ENCODE data around the gene LRCH4.
A peak's percentile ranks its signal among the peaks of the same experiment; 100 is the strongest.

LRCH4 gene

DNA sequence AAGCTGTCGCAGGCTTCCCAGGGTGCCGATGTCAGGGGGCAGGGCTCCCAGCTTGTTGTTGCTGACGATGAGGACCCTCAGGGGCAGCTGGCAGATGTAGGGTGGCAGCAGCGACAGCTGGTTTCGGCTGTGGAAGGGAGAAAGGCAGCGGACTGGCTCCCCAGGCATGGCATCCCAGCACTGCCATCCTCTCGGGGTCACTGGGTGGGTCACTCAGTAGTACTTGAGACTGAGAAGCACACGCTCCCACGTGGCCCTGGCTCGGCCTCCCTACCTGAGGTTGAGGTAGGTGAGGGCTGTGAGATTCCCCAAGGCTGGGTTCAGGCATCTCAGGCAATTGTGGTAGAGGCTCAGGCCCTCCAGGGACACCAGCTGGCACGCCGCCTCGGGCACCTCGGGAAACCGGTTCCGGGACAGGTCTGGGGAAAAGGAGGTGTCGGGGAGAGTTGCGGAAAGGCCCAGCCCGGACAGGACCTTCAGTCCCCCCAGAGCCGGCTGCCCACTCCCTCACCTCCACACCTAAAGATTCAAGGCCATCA is 3.8 kb downstream of the LRCH4 start:
- no peak for DNase-seq (ENCODE audit: low spot score)

GRCh38 chr7:100580466-100581283 is 5.3 kb downstream of the LRCH4 start:
- no peak for DNase-seq (ENCODE audit: low spot score)

- DNase-seq (ENCODE audit: low spot score): no peak
These were observed 7.4 kb downstream of the LRCH4 start for GRCh38 chr7:100578246-100579183.

- no peak for DNase-seq (ENCODE audit: low spot score)
These were observed 8.4 kb downstream of the LRCH4 start for GRCh38 chr7:100577507-100577906.

GRCh38 chr7:100577103-100577502 is 8.8 kb downstream of the LRCH4 start:
- DNase-seq (ENCODE audit: low spot score): no peak

DNA sequence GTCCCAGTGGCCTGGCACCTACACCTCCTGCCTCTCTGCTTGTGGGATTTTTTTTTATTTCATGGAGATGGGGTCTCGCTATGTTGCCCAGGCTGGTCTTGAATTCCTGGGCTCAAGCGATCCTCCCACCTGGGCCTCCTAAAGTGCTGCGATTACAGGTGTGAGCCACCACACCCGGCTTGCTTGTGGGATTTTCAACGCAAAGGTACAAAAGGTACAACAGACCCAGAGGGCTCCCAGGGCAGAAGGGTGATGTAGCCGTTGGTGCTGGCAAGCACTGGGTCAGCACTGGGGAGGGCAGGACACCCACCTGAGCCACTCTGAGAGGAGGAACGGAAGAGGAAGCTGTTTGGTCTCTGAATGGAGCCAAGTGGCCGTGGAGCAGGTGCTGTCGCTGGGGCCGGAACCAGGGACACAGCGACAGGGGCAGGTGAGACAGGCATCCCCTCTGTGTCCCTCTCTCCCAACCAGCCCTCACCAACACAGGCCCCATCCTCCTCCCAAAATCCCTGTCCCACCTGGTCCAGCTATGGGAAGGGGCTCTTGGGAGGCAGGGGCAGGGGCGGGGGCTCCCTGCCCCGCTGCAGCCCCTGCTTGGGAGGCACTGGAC is 9.4 kb downstream of the LRCH4 start:
- DNase-seq (ENCODE audit: low spot score): no peak

GRCh38 chr7:100575746-100576383 is 10.1 kb downstream of the LRCH4 start:
- no peak for DNase-seq (ENCODE audit: low spot score)

DNA sequence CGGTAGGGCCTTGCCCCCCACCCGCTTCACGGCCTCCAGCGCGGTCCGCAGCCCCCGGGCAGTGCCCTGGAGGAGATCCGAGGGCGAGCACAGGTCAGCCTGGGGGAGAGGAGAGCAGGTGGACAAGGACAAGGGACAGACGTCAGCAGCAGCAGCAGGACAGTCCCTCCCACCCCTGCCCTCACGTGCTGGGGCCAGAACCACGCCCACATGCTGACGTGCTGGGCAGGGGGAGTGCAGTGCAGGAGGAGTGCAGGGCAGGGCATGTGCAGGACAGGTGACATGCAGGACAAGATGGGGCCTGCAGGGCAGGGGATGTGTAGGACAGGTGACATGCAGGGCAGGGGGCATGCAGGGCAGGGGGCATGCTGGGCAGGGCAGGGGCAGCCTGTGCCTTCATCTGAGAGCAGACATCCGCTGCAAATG is 10.7 kb downstream of the LRCH4 start:
- DNase-seq (ENCODE audit: low spot score): no peak

DNA sequence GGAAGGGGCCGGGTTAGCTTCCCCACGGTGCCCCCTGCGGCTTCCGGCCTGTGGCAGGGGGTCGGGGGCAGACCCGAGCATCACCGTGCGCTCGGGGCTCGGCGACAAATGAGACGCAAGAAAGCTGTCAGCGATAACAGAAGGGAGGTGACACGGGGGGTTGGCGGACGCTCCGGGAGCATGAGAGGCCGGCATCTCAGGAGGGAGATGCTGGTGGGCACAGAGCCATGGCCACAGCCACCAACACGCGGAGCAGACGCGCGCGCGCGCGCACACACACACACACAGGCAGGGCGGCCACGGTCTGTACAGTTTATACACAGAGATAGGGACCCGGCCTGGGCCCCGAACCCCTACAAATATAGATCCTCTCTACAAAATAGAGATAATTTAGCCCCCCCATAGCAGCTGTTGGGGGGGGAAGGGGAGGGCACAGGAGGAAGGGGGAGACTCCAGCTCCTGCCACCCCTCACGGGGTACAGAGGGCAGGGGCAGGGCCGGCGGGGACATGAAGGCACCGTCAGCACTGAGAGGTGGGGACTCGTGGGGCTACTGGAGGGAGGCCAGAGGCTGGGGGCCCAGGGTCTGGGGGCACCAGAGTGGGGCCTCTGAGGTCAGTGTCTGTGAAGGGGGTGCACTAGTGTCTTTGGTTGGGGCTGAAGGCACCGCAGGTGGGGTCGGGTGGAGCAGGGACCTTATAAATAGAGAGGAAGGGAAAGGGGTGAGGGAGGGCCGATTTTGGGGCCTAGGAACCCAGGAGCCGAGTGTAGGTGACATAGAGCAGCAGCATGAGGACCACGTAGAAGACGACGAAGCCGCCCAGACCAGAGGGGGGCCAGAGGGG is 11.3 kb downstream of the LRCH4 start:
- no peak for DNase-seq (ENCODE audit: low spot score)

- DNase-seq (ENCODE audit: low spot score): no peak
These were observed 12.1 kb downstream of the LRCH4 start, which contains the start of gene SAP25 for GRCh38 chr7:100573691-100574361. TSS of gene SAP25 (minus strand) at chr7:100573900. CDS start at chr7:100573742, 158 bp downstream.

- DNase-seq (ENCODE audit: low spot score): no peak
These were observed 12.8 kb downstream of the LRCH4 start for GRCh38 chr7:100572949-100573675.

DNA sequence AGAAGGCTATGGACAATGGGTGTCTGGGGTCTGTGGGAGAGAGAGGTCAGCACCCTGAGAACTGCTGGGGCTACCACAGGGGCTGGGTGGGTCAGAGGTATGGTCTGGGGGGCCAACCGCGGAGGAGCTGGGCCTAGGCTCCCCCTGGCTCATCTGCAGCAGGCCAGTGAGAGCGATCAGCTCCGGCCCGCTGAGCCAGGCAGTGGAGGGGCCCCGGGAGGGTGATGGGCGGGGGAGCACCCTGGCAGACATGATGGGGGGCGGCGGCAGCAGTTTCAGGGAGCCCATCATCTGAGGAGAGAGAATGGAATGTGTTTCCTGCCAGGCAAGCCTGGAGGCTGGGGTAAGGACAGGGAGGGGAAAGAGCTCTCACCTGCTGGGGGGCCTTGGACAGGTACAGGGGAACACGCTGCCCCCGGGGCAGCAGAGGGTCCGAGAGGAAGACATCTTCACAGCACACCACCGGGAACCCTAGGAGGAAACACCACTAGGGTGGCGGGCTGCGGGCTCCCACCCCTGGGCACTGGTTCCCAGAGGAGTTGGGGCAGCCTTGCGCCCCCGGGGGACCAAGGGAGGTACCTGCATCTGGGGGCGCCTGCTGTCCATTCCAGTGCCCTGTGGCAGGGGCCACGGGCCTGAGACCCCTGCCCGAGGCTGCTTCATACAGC is 13.5 kb downstream of the LRCH4 start:
- no peak for DNase-seq (ENCODE audit: low spot score)

DNA sequence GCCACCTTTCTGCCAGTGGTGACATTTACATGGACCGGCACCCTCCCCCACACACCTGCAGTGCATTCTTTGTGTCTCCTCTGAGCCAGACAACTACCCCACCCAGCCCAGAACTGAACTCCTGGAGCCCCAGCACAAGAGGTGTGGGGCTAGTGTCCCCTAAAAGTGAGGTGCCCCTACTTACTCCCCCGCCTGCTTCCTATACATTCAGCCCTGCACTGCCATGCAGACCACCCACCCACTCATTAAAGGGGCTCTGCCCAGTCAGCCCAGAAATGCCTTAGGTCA is 14.2 kb downstream of the LRCH4 start:
- no peak for DNase-seq (ENCODE audit: low spot score)

DNA sequence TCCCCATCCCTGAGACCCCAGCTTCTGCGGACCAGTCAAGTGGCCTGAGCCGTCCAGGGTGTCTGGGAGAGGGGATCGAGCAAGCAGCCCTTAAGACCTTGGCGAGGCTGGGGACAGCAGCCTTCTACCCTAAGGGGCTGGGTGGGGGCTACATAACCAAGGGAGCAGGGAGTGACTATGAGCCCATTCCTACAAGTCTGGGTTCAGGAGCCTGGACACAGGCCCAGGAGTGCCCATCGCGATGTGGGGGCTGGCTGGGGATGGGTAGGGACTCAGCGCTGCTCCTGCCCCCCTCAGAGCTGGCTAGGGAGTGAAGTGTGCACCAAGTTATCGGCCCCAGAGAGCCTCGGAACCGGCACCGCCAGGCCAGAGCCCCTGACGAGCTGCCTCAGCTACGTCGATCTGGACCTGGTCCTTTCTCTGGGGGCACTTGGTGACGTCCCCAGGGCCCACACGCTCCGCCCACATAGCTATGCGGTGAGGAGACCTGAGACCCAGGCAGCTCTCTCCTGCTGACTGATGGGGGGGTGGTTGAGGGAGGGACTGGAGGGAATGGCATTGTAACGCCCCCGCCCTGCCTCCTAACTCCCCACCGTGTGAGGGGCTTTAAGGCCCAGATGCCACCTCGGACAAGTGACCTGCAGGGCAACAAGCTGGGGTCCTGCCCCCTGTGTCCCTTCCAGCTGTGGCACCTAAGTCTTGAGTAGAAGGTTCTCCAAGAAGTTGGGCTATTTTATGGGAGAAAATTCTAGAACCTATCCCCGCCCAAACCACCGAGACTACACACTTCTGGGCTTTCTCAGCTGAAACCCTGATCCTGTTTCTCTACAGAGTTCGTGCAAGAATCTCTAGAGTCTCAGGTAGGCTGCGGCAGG is 14.7 kb downstream of the LRCH4 start:
- DNase-seq (ENCODE audit: low spot score): no peak

GRCh38 chr7:100568896-100569844 is 16.8 kb downstream of the LRCH4 start:
- peak; percentile 46 for DNase-seq (ENCODE audit: low spot score)

DNA sequence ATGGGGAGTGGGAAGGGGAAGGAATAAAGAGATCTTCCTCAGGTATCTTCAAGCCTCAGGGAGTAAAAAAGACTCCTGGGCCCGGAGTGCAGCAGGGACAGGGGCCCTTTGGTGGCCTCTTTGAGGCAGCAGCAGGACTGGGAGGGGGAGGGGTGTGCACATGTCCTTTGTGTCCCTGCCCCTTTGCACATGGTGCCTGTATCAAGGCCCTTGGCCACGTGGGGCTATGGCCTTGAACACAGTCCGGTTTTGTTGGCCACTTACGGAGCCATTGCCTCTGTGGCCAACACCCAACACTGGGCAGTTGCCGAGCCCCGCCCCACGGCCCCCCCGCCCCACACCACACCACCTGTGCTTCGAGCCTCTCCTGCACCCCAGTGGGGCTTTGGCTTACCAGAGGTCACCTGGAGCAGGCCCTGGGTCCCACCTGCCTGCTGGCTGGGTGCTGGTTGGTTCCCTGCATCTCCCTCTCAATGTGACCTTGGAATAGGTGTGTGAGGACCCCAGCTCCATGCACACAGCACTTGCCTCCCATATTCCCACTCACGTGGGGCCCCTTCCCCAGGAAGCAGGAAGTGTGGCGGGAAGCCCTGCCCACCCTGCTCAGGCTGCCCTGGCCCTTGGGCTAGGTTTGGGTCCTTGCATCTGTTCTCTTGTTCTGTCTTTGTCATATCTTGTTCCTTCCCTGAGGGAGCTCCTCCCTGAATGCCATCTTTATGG is 17.6 kb downstream of the LRCH4 start:
- no peak for DNase-seq (ENCODE audit: low spot score)
